GM19035 (cell line): ENCODE results near the gene AQP2.

ENCODE experiments used
- ATAC-seq: cut with Tn5 transposase; IDR thresholded peaks from one replicate; pipeline ENCODE4 v1.9.1; 2021; ENCODE audit not compliant: unreplicated experiment

Gene AQP2

GRCh38 chr12:49920241-49920914 lies 30.2 kb upstream of the AQP2 start:
- ATAC-seq, result no peak

GRCh38 chr12:49920915-49921286 lies 29.6 kb upstream of the AQP2 start:
- ATAC-seq, result no peak

GRCh38 chr12:49921299-49921698 lies 29.2 kb upstream of the AQP2 start:
- no peak for ATAC-seq

- no peak for ATAC-seq
Measured at GRCh38 chr12:49921936-49922335, 28.6 kb upstream of the AQP2 start.

GRCh38 chr12:49922349-49923034 lies 28.0 kb upstream of the AQP2 start:
- ATAC-seq, result no peak

- no peak for ATAC-seq
Measured at GRCh38 chr12:49923035-49923644, 27.4 kb upstream of the AQP2 start.

GRCh38 chr12:49923880-49924556 lies 26.5 kb upstream of the AQP2 start:
- ATAC-seq, result no peak

GRCh38 chr12:49924628-49925246 lies 25.8 kb upstream of the AQP2 start:
- no peak for ATAC-seq

GRCh38 chr12:49925433-49926204 lies 24.9 kb upstream of the AQP2 start:
- ATAC-seq, result no peak

GRCh38 chr12:49928471-49928870 lies 22.1 kb upstream of the AQP2 start:
- no peak for ATAC-seq

GRCh38 chr12:49929581-49929980 lies 21.0 kb upstream of the AQP2 start:
- ATAC-seq, result no peak

GRCh38 chr12:49930515-49931288 lies 19.8 kb upstream of the AQP2 start:
- no peak for ATAC-seq

- no peak for ATAC-seq
Measured at GRCh38 chr12:49932023-49932422, 18.5 kb upstream of the AQP2 start.

GRCh38 chr12:49932533-49933130 lies 17.9 kb upstream of the AQP2 start:
- no peak for ATAC-seq

- ATAC-seq, result no peak
Measured at GRCh38 chr12:49933796-49934195, 16.7 kb upstream of the AQP2 start.

- ATAC-seq, result no peak
Measured at GRCh38 chr12:49934505-49934904, 16.0 kb upstream of the AQP2 start.

- ATAC-seq, result no peak
Measured at GRCh38 chr12:49936925-49937324, 13.6 kb upstream of the AQP2 start.

GRCh38 chr12:49937639-49938300 lies 12.8 kb upstream of the AQP2 start:
- ATAC-seq, result no peak

- ATAC-seq, result no peak
Measured at GRCh38 chr12:49939307-49939706, 11.2 kb upstream of the AQP2 start.
